Ishikawa (cell line): ENCODE measurements around the gene SMOC1.

Source experiments
- CEBPB ChIP-seq: IDR thresholded peaks from 2 replicates; pipeline ENCODE4 v1.6.1; 2012
- CREB1 ChIP-seq: IDR thresholded peaks from 2 replicates; pipeline ENCODE4 v1.6.1; 2012; ENCODE audit warnings: low read depth
- EGR1 ChIP-seq: IDR thresholded peaks from 2 replicates; pipeline ENCODE4 v1.6.1; 2012
- EP300 ChIP-seq: IDR thresholded peaks from 2 replicates; pipeline ENCODE4 v1.6.1; 2012; ENCODE audit warnings: borderline replicate concordance
- FOXM1 ChIP-seq: IDR thresholded peaks from 2 replicates; pipeline ENCODE4 v1.6.1; 2012; ENCODE audit warnings: low read depth, borderline replicate concordance
- MAX ChIP-seq: IDR thresholded peaks from 2 replicates; pipeline ENCODE4 v1.6.1; 2012
- NFIC ChIP-seq: IDR thresholded peaks from 2 replicates; pipeline ENCODE4 v1.6.1; 2012
- RAD21 ChIP-seq: IDR thresholded peaks from 2 replicates; pipeline ENCODE4 v1.6.1; 2012; ENCODE audit warnings: low read depth
- REST ChIP-seq: IDR thresholded peaks from 2 replicates; pipeline ENCODE4 v1.6.1; 2012; ENCODE audit warnings: low read depth, mild to moderate bottlenecking
- TAF1 ChIP-seq: IDR thresholded peaks from 2 replicates; pipeline ENCODE4 v1.6.1; 2012; ENCODE audit warnings: low read depth, mild to moderate bottlenecking
- TCF12 ChIP-seq: IDR thresholded peaks from 2 replicates; pipeline ENCODE4 v1.6.1; 2012; ENCODE audit warnings: low read depth
- TEAD4 ChIP-seq: IDR thresholded peaks from 2 replicates; pipeline ENCODE4 v1.6.1; 2012
- USF1 ChIP-seq: IDR thresholded peaks from 2 replicates; pipeline ENCODE4 v1.6.1; 2012
- YY1 ChIP-seq: IDR thresholded peaks from 2 replicates; pipeline ENCODE4 v1.6.1; 2012; ENCODE audit warnings: low read depth
- ZBTB7A ChIP-seq: IDR thresholded peaks from 2 replicates; pipeline ENCODE4 v1.6.1; 2012; ENCODE audit warnings: low read depth

Gene SMOC1

GRCh38 chr14:70009961-70010360 lies 130.7 kb downstream of the SMOC1 start:
- TF ChIP-seq NFIC (no peak), EGR1 (no peak), REST (no peak), CEBPB (no peak), TEAD4 (no peak), CREB1 (no peak), MAX (no peak), TAF1 (no peak), YY1 (no peak), USF1 (no peak), FOXM1 (no peak), EP300 (no peak), ZBTB7A (no peak), RAD21 (no peak), TCF12 (no peak)

GRCh38 chr14:70011098-70011497 lies 131.9 kb downstream of the SMOC1 start:
- TF ChIP-seq TCF12: no peak
- no peak for TF ChIP-seq ZBTB7A
- TF ChIP-seq CEBPB: no peak
- no peak for TF ChIP-seq FOXM1
- TF ChIP-seq EP300: no peak
- no peak for TF ChIP-seq EGR1
- no peak for TF ChIP-seq RAD21

GRCh38 chr14:70011708-70012107 lies 132.5 kb downstream of the SMOC1 start:
- TF ChIP-seq YY1: no peak
- no peak for TF ChIP-seq TAF1
- TF ChIP-seq MAX: no peak
- no peak for TF ChIP-seq USF1
- no peak for TF ChIP-seq RAD21
- TF ChIP-seq EGR1: no peak
- no peak for TF ChIP-seq ZBTB7A
- no peak for TF ChIP-seq NFIC
- TF ChIP-seq FOXM1: no peak
- TF ChIP-seq EP300: no peak
- TF ChIP-seq TEAD4: no peak
- no peak for TF ChIP-seq CREB1
- no peak for TF ChIP-seq TCF12
- no peak for TF ChIP-seq REST
- TF ChIP-seq CEBPB: no peak

- no peak for TF ChIP-seq NFIC
- peak; percentile 50 for TF ChIP-seq RAD21
Observed at GRCh38 chr14:70013271-70013873, 134.2 kb downstream of the SMOC1 start.

- no peak for TF ChIP-seq RAD21
- no peak for TF ChIP-seq REST
- TF ChIP-seq TEAD4: no peak
- TF ChIP-seq MAX: no peak
- TF ChIP-seq USF1: no peak
Observed at GRCh38 chr14:70014406-70015095, 135.3 kb downstream of the SMOC1 start.
